ENCODE data around the gene RNF114. TPM values are rescaled to one million over a fixed set of nuclear protein-coding genes. Genes with fewer than 3 reads are reported as not detected.

RNF114 gene, protein sequence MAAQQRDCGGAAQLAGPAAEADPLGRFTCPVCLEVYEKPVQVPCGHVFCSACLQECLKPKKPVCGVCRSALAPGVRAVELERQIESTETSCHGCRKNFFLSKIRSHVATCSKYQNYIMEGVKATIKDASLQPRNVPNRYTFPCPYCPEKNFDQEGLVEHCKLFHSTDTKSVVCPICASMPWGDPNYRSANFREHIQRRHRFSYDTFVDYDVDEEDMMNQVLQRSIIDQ
- total RNA-seq = 158 and 269 TPM in 2 replicates
- 53.0 and 90.3 TPM in 2 replicates for polyA plus RNA-seq

GRCh38 chr20:49936153-49937026 lies at the start of gene RNF114:
TSS of gene RNF114 (plus strand) at chr20:49936397. CDS start at chr20:49936413, 16 bp downstream.
- H3K4me3 ChIP-seq = peak within 1 kb of the TSS; percentile 98
- H3K9me3 ChIP-seq (ENCODE audit: low read depth) = no peaks in the 10 kb centered on the region
- TF ChIP-seq CTCF (IDR thresholded peaks at IDR 0.05; ENCODE audit: low read depth, low read length) = no peak
- H3K4me1 ChIP-seq (ENCODE audit: low read depth) = peaks cover 18% of the 10 kb centered on the region
- peak within 1 kb of the TSS; percentile 76 for H3K27ac ChIP-seq
- peaks cover 2% of the 10 kb centered on the region for H3K36me3 ChIP-seq
- no peaks in the 10 kb centered on the region for H3K27me3 ChIP-seq
- DNase-seq (ENCODE audit: low read depth in 1 of 2, low spot score in 1 of 2) = peak; percentile 94 to 95

DNA sequence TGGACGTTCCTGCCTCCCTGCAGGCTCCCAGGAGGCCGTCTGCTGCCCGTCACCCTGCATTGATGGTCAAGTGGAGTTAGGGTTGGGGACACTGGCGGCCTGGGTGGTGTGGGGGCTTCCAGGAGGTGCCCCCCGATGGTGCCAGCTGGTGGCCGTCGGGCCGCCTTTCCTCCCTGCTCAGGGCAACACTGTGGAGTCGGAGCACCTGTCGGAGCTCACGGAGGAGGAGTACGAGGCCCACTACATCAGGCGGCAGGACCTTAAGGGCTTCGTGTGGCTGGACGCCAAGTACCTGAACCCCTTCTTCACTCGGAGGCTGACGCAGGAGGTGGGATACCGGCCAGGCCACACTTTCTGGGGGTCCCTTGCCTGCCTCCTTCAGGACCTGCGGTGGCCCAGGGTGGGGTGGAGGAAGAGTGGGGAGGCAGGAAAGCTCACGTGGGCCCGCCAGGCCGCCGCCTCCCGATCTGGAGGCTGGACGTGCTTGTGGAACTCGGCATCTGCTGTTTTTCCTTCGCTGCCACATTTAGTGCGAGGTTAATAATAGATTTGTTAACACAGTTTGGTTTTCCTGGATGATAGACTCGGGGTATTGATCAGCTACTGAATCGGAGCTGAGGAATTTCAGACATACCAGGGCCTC lies 49.5 kb upstream of the RNF114 start:
- H3K9me3 ChIP-seq (ENCODE audit: low read depth) = no peaks in the 10 kb centered on the region
- H3K4me1 ChIP-seq (ENCODE audit: low read depth) = peaks cover 16% of the 10 kb centered on the region
- H3K27ac ChIP-seq = peak overlapping the region; percentile 39
- peaks cover 3% of the 10 kb centered on the region for H3K36me3 ChIP-seq
- no peak for TF ChIP-seq CTCF (IDR thresholded peaks at IDR 0.05; ENCODE audit: low read depth, low read length)
- H3K27me3 ChIP-seq = no peaks in the 10 kb centered on the region
- no peak overlapping the region for H3K4me3 ChIP-seq
- DNase-seq (ENCODE audit: low read depth in 1 of 2, low spot score in 1 of 2) = no peak

DNA sequence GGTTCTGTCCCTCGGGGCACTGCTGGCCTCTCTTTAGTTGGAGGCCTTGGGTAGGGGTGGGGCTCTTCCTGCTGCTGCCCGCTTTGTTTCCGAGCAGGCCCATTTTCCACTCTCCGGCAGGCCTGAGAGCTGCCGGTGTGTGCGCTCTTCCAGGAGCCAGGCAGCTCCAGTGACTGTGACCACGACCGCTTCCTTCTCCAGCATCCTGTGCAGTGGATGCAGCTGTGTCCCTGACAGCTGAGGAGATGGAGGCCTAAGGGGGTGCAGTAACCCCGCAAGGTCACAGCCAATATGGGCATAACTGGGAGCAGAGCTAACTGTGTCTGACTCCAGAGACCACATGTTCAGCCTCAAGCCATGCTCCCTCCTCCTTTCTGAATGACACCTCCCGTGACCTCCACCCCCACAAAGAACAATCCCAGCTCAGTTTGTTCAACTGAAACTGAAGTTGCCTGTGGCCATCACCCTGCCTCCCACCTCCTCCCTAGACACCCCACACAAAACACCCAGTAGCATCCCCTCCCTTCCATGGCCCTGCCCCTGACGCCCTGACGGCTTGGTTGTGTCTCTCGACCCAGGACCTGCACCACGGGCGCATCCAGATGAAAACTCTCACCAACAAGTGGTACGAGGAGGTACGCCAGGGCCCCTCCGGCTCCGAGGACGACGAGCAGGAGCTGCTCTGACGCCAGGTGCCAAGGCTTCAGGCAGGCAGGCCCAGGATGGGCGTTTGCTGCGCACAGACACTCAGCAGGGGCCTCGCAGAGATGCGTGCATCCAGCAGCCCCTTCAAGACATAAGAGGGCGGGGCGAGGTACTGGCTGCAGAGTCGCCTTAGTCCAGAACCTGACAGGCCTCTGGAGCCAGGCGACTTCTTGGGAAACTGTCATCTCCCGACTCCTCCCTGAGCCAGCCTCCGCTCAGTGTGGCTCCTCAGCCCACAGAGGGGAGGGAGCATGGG lies 48.7 kb upstream of the RNF114 start:
- Histone ChIP-seq H3K36me3 (peaks cover 3% of the 10 kb centered on the region), H3K4me3 (no peak overlapping the region), H3K27me3 (no peaks in the 10 kb centered on the region), H3K27ac (peak overlapping the region; percentile 39), H3K4me1 (ENCODE audit: low read depth) (peaks cover 21% of the 10 kb centered on the region), H3K9me3 (ENCODE audit: low read depth) (no peaks in the 10 kb centered on the region)
- DNase-seq (ENCODE audit: low read depth in 1 of 2, low spot score in 1 of 2) = no peak
- TF ChIP-seq CTCF (IDR thresholded peaks at IDR 0.05; ENCODE audit: low read depth, low read length) = no peak

- DNase-seq (ENCODE audit: low read depth in 1 of 2, low spot score in 1 of 2) = peak; percentile 64 to 76
- Histone ChIP-seq H3K4me3 (no peak overlapping the region), H3K27me3 (no peaks in the 10 kb centered on the region), H3K4me1 (ENCODE audit: low read depth) (peaks cover 29% of the 10 kb centered on the region), H3K27ac (peak overlapping the region; percentile 32), H3K36me3 (peaks cover 3% of the 10 kb centered on the region), H3K9me3 (ENCODE audit: low read depth) (no peaks in the 10 kb centered on the region)
- peak; percentile 86 for TF ChIP-seq CTCF (IDR thresholded peaks at IDR 0.05; ENCODE audit: low read depth, low read length)
These were observed 47.8 kb upstream of the RNF114 start for GRCh38 chr20:49888212-49889000.
